Activated CD4-positive, CD25-positive, alpha-beta regulatory T cell treated with anti-CD3 and anti-CD28 coated beads, Interleukin-2, amount 50 U/mL, for 24 hours (primary cell): ENCODE measurements around the gene TPPP.
A peak's percentile ranks its signal among the peaks of the same experiment; 100 is the strongest.
"Not testable (repeated sequence)": the region's sequence is repeated elsewhere in the genome, so short reads cannot be mapped to it uniquely, and the experiment has no call there.

Experiments used
- ATAC-seq, 2 donors: fragments of 150-1000 bp; cut with Tn5 transposase; one replicate each; pipeline ENCODE4 v1.10.0; 2021; ENCODE audit warnings: mild to moderate bottlenecking in 1 of 2, moderate library complexity in 1 of 2

Gene TPPP

GRCh38 chr5:644971-645370, 48.2 kb downstream of the TPPP start:
- no peak for ATAC-seq

- ATAC-seq = no peak
Measured at GRCh38 chr5:644509-644908, 48.6 kb downstream of the TPPP start.

GRCh38 chr5:643811-644271, 49.3 kb downstream of the TPPP start:
- peak in 1 of 2 donors; percentile 33 for ATAC-seq

- no peak for ATAC-seq
Measured at GRCh38 chr5:643351-643801, 49.8 kb downstream of the TPPP start.

GRCh38 chr5:642481-642880, 50.7 kb downstream of the TPPP start:
- no peak for ATAC-seq

DNA sequence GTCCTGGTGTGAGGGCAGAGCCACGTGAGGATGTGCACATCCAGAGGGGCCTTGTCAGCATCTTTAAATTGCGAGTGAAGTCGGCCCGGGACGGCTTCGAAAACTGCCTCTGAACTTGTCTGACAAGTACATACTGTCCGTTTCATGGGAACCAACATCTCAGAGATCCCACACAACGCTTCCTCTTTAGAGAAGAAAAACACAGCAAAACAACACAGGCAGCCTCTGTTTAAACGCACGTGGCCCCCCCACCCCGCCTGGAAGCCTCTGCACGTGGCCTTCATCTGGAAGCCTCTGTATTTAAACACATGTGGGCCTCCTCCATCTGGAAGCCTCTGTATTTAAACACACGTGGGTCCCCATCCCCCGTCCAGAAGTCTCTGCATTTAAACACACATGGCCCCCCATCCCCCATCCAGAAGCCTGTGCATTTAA, 51.8 kb downstream of the TPPP start:
- ATAC-seq = no peak

GRCh38 chr5:640461-641330, 52.5 kb downstream of the TPPP start:
- ATAC-seq = no peak

DNA sequence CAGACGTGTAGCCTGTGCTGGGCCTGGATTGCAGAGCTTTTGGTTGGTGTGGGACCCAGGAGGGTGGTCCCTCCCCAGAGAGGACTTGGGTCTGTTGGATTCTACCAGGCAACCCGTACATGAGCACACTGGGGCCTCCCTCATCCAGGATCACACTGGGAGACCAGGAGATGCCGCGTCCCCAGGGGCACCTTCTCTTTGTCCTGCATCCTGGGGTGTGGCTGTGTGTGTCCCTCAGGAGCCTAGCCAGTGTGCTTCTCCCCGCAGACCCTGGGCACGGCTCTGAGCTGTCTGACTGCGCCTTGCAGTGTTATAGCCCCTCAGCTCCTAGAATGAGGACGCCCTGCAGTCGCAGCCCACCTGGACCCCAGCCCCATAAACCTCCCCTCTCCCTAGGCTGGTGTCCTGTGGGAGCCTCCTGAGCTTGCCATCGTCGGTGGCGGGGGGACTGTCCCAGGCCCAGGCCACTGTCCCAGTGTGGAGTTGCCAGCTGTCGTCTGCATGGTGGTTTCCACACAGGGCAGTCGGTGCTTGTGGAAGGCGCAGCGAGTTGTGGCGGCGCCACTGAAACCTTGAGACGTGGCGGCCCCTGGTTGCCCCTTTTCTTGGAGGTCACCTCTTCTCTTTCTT, 53.5 kb downstream of the TPPP start:
- no peak for ATAC-seq

DNA sequence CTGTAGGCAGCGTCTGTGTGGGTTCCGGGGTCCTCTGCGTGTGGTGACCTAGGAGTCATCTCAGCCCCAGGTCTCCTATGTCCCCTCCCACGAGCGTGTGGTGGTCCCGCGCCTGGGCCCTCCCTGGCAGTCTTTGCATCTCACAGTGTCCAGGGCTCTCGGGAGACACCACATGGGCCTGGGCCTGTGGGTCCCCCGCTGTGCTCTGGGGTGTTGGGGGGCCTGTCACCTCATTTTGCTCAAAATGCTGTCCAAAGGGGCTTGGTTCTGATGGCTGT, 54.0 kb downstream of the TPPP start:
- no peak for ATAC-seq

GRCh38 chr5:638501-639252, 54.5 kb downstream of the TPPP start:
- ATAC-seq = no peak

DNA sequence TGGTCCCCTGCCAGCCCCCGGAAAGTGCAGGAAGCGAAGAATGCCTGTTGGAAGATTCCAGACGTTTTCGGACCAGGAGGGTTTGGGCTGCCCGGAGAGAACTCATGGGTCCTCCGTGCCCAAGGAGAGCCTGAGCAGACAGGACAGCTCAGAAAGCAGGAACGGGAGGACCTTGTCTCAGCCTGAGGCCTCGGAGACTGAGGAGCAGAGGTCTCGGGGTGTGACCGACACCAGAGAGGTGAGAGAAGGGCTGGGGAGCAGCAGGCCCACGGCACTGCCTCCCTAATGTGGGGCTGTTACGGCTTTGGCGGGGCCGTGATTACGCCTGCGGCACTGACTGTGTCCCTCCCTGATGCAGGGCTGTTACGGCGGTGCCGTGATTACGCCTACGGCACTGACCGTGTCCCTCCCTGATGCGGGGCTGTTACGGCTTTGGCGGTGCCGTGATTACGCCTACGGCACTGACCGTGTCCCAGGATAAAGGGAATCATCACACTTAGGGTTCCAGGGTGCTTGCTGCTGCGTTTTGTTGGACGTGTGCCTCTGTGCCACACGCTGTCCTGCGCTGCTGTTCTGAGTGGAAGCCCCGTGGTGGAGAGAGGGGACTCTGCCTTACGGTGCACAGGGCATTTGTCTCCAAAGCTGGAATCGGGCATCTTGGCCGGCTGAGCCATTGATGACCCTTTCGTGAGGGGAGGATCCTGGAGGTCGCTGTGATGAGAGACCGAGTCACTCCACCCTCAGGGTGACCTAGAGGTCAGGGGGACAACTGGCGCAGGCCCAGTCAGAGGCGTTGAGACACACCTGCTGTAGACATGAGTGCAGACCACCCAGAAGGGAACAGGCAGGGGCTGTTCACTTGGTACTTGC, 55.3 kb downstream of the TPPP start:
- no peak for ATAC-seq

DNA sequence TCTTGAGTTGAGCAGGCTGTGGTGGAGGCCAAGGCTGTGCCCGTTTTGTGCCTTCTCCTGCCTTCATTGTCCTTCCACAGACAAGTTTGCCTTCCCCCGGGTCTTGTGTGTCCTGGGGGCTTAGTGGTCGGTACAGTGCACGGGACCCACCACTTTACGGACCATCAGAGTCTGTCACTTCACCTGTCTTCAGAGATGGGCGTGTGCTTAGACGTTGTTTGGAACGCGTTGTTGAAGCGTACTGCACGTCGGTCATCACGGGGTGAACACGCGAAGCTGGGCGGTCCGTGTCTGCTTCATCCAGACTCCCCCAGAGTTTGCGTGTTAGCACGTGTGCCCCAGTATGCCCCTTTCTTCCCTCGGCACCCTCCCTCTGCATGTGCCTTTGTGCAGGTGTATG, 56.2 kb downstream of the TPPP start:
- ATAC-seq = no peak

DNA sequence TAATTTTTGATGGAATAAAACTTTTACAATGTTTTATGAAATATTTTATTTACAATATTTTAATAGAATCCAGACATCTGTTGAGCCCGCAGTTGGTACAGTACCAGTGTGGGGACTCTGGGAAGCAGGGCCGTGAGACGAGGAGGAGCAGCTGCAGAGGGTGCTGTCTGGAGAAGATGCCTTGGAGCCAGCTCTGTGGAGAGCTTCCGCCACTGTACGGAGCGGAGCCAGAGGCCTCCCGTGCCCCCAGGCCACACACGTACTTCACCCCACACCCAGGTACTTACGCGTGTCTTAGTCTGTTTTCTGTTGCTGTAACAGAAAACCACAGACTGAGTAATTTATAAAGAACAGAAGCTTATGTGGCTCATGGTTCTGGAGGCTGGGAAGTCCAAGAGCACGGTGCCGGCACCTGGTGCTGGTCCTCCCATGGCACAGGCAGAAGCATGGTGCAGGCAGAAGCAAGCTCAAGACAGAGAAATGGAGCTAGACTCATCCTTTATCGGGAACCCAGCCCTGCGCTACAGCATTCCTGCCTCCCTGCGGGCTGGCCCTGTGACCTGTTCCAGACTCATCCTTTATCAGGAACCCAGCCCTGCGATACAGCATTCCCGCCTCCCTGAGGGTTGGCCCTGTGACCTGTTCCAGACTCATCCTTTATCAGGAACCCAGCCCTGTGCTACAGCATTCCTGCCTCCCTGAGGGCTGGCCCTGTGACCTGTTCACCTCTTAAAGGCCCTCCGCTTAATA, 57.7 kb downstream of the TPPP start:
- no peak for ATAC-seq

GRCh38 chr5:634191-634590, 59.0 kb downstream of the TPPP start:
- no peak for ATAC-seq

DNA sequence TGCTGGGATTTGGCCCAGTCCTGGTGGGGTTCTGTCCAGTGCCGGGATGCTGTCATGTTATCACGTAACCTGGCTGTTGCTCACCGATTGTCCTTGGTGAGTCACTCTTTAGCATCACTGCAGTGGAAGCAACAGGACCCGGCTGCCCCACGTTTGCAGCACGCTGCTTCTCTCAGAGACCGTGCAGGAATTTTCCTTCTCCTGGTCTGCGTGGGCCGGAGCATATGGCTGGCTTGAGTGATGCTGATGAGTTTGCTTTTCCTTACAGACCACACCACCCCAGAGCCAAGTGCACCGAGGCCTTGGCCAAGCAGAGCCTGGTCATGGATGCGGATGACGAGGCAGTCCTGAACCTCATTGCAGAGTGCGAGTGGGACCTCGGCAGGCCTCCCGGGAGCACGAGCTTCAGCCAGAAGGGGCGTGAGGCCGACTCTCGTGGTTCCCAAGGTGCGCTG, 59.6 kb downstream of the TPPP start:
- ATAC-seq = no peak

GRCh38 chr5:628351-629205, 64.6 kb downstream of the TPPP start:
- ATAC-seq = not testable (repeated sequence)

GRCh38 chr5:627840-628239, 65.3 kb downstream of the TPPP start:
- no peak for ATAC-seq

DNA sequence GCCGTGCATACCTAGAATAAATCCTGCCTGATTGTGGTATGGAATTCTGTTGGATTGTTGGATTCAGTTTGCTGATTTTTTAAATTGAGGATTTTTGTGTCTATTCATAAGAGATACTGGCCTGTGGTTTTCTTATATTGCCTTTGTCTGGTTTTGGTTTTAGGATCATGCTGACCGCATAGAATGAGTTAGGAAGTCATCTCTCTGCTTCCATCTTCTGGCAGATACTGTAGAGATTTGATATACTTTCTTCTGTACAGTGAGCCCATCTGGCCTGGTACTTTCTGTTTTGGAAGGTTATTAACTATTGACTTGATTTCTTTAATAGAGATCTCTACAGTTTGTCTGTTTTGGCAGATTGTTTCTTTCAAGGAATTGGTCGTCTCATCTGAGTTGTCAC, 66.3 kb downstream of the TPPP start:
- no peak for ATAC-seq

- no peak for ATAC-seq
Measured at GRCh38 chr5:625516-625915, 67.6 kb downstream of the TPPP start.

GRCh38 chr5:624951-625230, 68.3 kb downstream of the TPPP start:
- ATAC-seq = no peak
